ENCODE measurements around the gene HCK.

HCK gene

GRCh38 chr20:32006841-32007786 lies 44.9 kb upstream of the HCK start:
- H3K27ac ChIP-seq (ENCODE audit: low read depth, low read length): no peak overlapping the region
- H3K4ac ChIP-seq (ENCODE audit: low read depth, low read length): no peak overlapping the region
- no peak overlapping the region for H3K4me2 ChIP-seq (ENCODE audit: low read length)
- H2AK5ac ChIP-seq (ENCODE audit: low read length): no peak overlapping the region
- no peak overlapping the region for H4K91ac ChIP-seq (ENCODE audit: low read depth, low read length)
- H3K14ac ChIP-seq (ENCODE audit: low read length): no peak overlapping the region
- H3K4me1 ChIP-seq (ENCODE audit: control insufficient read depth in 1 of 2, insufficient read depth in 2 of 2, low read length in 2 of 2): peaks cover 0 to 5% of the 10 kb centered on the region in 2 experiments
- WGBS (ENCODE audit: extremely low coverage, insufficient coverage, insufficient read length): no CpG with 5 or more reads among the region's 8 CpGs
- H3K79me1 ChIP-seq (ENCODE audit: low read length): no peaks in the 10 kb centered on the region
- no peak overlapping the region for H4K12ac ChIP-seq (ENCODE audit: low read depth, low read length)
- H3K4me3 ChIP-seq (ENCODE audit: low read depth, low read length): no peak overlapping the region
- H2BK5ac ChIP-seq (ENCODE audit: low read depth, low read length, poor library complexity): no peak overlapping the region
- H4K8ac ChIP-seq (ENCODE audit: low read depth, low read length): no peak overlapping the region
- H3K9ac ChIP-seq (ENCODE audit: low read length): no peak overlapping the region
- no peak overlapping the region for H2BK120ac ChIP-seq (ENCODE audit: insufficient read depth, low read length, poor library complexity)
- no peaks in the 10 kb centered on the region for H3K36me3 ChIP-seq (ENCODE audit: control insufficient read depth in 1 of 2, insufficient read depth in 2 of 2, low read length in 2 of 2)
- H3K79me2 ChIP-seq (ENCODE audit: control insufficient read depth, insufficient read depth, low read length, poor library complexity): no peaks in the 10 kb centered on the region
- no peak overlapping the region for H3K18ac ChIP-seq (ENCODE audit: low read length)
- H3K23ac ChIP-seq (ENCODE audit: low read length): no peak overlapping the region
- H2AFZ ChIP-seq (ENCODE audit: insufficient read depth, low read length, poor library complexity): no peak overlapping the region
- no peak overlapping the region for H2BK12ac ChIP-seq (ENCODE audit: low read length)
- no peaks in the 10 kb centered on the region for H3K9me3 ChIP-seq (ENCODE audit: insufficient read depth, low read depth, low read length)
- no peak for DNase-seq
- H3K27me3 ChIP-seq (ENCODE audit: insufficient read depth, low read length): no peaks in the 10 kb centered on the region

GRCh38 chr20:32007787-32008616 lies 44.0 kb upstream of the HCK start:
- H3K9ac ChIP-seq (ENCODE audit: low read length): no peak overlapping the region
- H3K23ac ChIP-seq (ENCODE audit: low read length): no peak overlapping the region

DNA sequence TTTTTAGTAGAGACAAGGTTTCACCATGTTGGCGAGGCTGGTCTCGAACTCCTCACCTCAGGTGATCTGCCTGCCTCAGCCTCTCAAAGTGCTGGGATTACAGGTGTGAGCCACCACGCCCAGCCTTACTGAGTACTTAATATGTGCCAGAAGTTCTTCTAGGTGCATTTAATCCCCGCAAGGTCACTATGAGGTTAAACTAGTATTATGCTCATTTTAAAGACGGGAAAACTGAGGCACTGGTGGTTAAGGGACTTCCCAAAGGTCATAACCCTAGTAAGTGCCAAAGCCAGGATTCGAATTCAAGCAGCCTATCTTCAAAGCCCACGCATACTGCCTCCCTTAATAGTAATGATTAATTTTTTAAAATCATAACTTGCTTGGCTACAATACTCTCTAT lies 42.5 kb upstream of the HCK start:
- Histone ChIP-seq H4K91ac (ENCODE audit: low read depth, low read length) (no peak overlapping the region), H3K79me2 (ENCODE audit: control insufficient read depth, insufficient read depth, low read length, poor library complexity) (no peaks in the 10 kb centered on the region), H2AFZ (ENCODE audit: insufficient read depth, low read length, poor library complexity) (no peak overlapping the region), H3K9ac (ENCODE audit: low read length) (no peak overlapping the region), H3K79me1 (ENCODE audit: low read length) (no peaks in the 10 kb centered on the region), H3K27ac (ENCODE audit: low read depth, low read length) (no peak overlapping the region), H3K23ac (ENCODE audit: low read length) (no peak overlapping the region), H2AK5ac (ENCODE audit: low read length) (no peak overlapping the region), H3K4me1 (ENCODE audit: control insufficient read depth in 1 of 2, insufficient read depth in 2 of 2, low read length in 2 of 2) (peaks cover 0 to 5% of the 10 kb centered on the region in 2 experiments), H3K18ac (ENCODE audit: low read length) (no peak overlapping the region), H2BK120ac (ENCODE audit: insufficient read depth, low read length, poor library complexity) (no peak overlapping the region), H2BK12ac (ENCODE audit: low read length) (no peak overlapping the region), H4K8ac (ENCODE audit: low read depth, low read length) (no peak overlapping the region), H3K27me3 (ENCODE audit: insufficient read depth, low read length) (no peaks in the 10 kb centered on the region), H3K4ac (ENCODE audit: low read depth, low read length) (no peak overlapping the region), H3K4me2 (ENCODE audit: low read length) (no peak overlapping the region), H3K4me3 (ENCODE audit: low read depth, low read length) (no peak overlapping the region), H3K14ac (ENCODE audit: low read length) (no peak overlapping the region), H2BK5ac (ENCODE audit: low read depth, low read length, poor library complexity) (no peak overlapping the region), H3K36me3 (ENCODE audit: control insufficient read depth in 1 of 2, insufficient read depth in 2 of 2, low read length in 2 of 2) (no peaks in the 10 kb centered on the region), H3K9me3 (ENCODE audit: insufficient read depth, low read depth, low read length) (no peaks in the 10 kb centered on the region), H4K12ac (ENCODE audit: low read depth, low read length) (no peak overlapping the region)
- no peak for DNase-seq
- no CpG with 5 or more reads among the region's 7 CpGs for WGBS (ENCODE audit: extremely low coverage, insufficient coverage, insufficient read length)

More at GRCh38 chr20:32007787-32008616, 44.0 kb upstream of the HCK start:
- Histone ChIP-seq H3K14ac (ENCODE audit: low read length) (no peak overlapping the region), H4K12ac (ENCODE audit: low read depth, low read length) (no peak overlapping the region), H2BK5ac (ENCODE audit: low read depth, low read length, poor library complexity) (no peak overlapping the region), H2BK12ac (ENCODE audit: low read length) (no peak overlapping the region), H3K4me2 (ENCODE audit: low read length) (no peak overlapping the region), H3K4me3 (ENCODE audit: low read depth, low read length) (no peak overlapping the region), H3K27me3 (ENCODE audit: insufficient read depth, low read length) (no peaks in the 10 kb centered on the region), H3K4ac (ENCODE audit: low read depth, low read length) (no peak overlapping the region), H3K9me3 (ENCODE audit: insufficient read depth, low read depth, low read length) (no peaks in the 10 kb centered on the region), H3K36me3 (ENCODE audit: control insufficient read depth in 1 of 2, insufficient read depth in 2 of 2, low read length in 2 of 2) (no peaks in the 10 kb centered on the region), H3K18ac (ENCODE audit: low read length) (no peak overlapping the region), H2BK120ac (ENCODE audit: insufficient read depth, low read length, poor library complexity) (no peak overlapping the region), H2AK5ac (ENCODE audit: low read length) (no peak overlapping the region), H2AFZ (ENCODE audit: insufficient read depth, low read length, poor library complexity) (peak overlapping the region; percentile 17), H3K79me2 (ENCODE audit: control insufficient read depth, insufficient read depth, low read length, poor library complexity) (no peaks in the 10 kb centered on the region), H3K79me1 (ENCODE audit: low read length) (no peaks in the 10 kb centered on the region), H3K27ac (ENCODE audit: low read depth, low read length) (no peak overlapping the region), H4K8ac (ENCODE audit: low read depth, low read length) (no peak overlapping the region), H4K91ac (ENCODE audit: low read depth, low read length) (no peak overlapping the region), H3K4me1 (ENCODE audit: control insufficient read depth in 1 of 2, insufficient read depth in 2 of 2, low read length in 2 of 2) (peaks cover 0 to 5% of the 10 kb centered on the region in 2 experiments)
- WGBS (ENCODE audit: extremely low coverage, insufficient coverage, insufficient read length): no CpG with 5 or more reads among the region's 10 CpGs
- DNase-seq: no peak

GRCh38 chr20:32010101-32010500 lies 41.9 kb upstream of the HCK start, which contains the start of gene CCM2L:
TSS of gene CCM2L (plus strand) at chr20:32010438. CDS start at chr20:32010455, 17 bp downstream.
- no peak within 1 kb of the TSS for H2BK120ac ChIP-seq (ENCODE audit: insufficient read depth, low read length, poor library complexity)
- no peak within 1 kb of the TSS for H3K4ac ChIP-seq (ENCODE audit: low read depth, low read length)
- H3K9me3 ChIP-seq (ENCODE audit: insufficient read depth, low read depth, low read length): no peaks in the 10 kb centered on the region
- H3K4me1 ChIP-seq (ENCODE audit: control insufficient read depth in 1 of 2, insufficient read depth in 2 of 2, low read length in 2 of 2): peaks cover 0 to 5% of the 10 kb centered on the region in 2 experiments
- no peaks in the 10 kb centered on the region for H3K79me2 ChIP-seq (ENCODE audit: control insufficient read depth, insufficient read depth, low read length, poor library complexity)
- no peak within 1 kb of the TSS for H3K4me3 ChIP-seq (ENCODE audit: low read depth, low read length)
- no peak within 1 kb of the TSS for H3K9ac ChIP-seq (ENCODE audit: low read length)
- no peaks in the 10 kb centered on the region for H3K79me1 ChIP-seq (ENCODE audit: low read length)
- no peak within 1 kb of the TSS for H3K4me2 ChIP-seq (ENCODE audit: low read length)
- no peak within 1 kb of the TSS for H3K18ac ChIP-seq (ENCODE audit: low read length)
- no peak within 1 kb of the TSS for H4K8ac ChIP-seq (ENCODE audit: low read depth, low read length)
- H3K27ac ChIP-seq (ENCODE audit: low read depth, low read length): no peak within 1 kb of the TSS
- no peak within 1 kb of the TSS for H2AK5ac ChIP-seq (ENCODE audit: low read length)
- no CpG with 5 or more reads among the region's 2 CpGs for WGBS (ENCODE audit: extremely low coverage, insufficient coverage, insufficient read length)
- H3K23ac ChIP-seq (ENCODE audit: low read length): no peak within 1 kb of the TSS
- no peak for DNase-seq
- no peak within 1 kb of the TSS for H2BK12ac ChIP-seq (ENCODE audit: low read length)
- no peak within 1 kb of the TSS for H3K14ac ChIP-seq (ENCODE audit: low read length)
- H4K12ac ChIP-seq (ENCODE audit: low read depth, low read length): no peak within 1 kb of the TSS
- H3K27me3 ChIP-seq (ENCODE audit: insufficient read depth, low read length): no peaks in the 10 kb centered on the region
- no peak within 1 kb of the TSS for H4K91ac ChIP-seq (ENCODE audit: low read depth, low read length)
- H3K36me3 ChIP-seq (ENCODE audit: control insufficient read depth in 1 of 2, insufficient read depth in 2 of 2, low read length in 2 of 2): no peaks in the 10 kb centered on the region
- no peak within 1 kb of the TSS for H2BK5ac ChIP-seq (ENCODE audit: low read depth, low read length, poor library complexity)
- H2AFZ ChIP-seq (ENCODE audit: insufficient read depth, low read length, poor library complexity): no peak within 1 kb of the TSS

Measured in trophoblast cell (in vitro differentiated cells and primary cell).